ENCODE measurements around the gene FAM163B.

The FAM163B gene

GRCh38 chr9:133622555-133622954, 13.4 kb upstream of the FAM163B start:
- TF ChIP-seq CTCF (IDR thresholded peaks at IDR 0.05; ENCODE audit: extremely low read depth, missing control alignments): no peak
- no peak for DNase-seq (ENCODE audit: low spot score)

- TF ChIP-seq CTCF (IDR thresholded peaks at IDR 0.05; ENCODE audit: extremely low read depth, missing control alignments): no peak
- DNase-seq (ENCODE audit: low spot score): no peak
These were observed 12.6 kb upstream of the FAM163B start for GRCh38 chr9:133621725-133622267.

- DNase-seq (ENCODE audit: low spot score): no peak
- no peak for TF ChIP-seq CTCF (IDR thresholded peaks at IDR 0.05; ENCODE audit: extremely low read depth, missing control alignments)
These were observed 10.6 kb upstream of the FAM163B start for GRCh38 chr9:133619791-133620190.

GRCh38 chr9:133618726-133619125, 9.5 kb upstream of the FAM163B start:
- TF ChIP-seq CTCF (IDR thresholded peaks at IDR 0.05; ENCODE audit: extremely low read depth, missing control alignments): no peak
- no peak for DNase-seq (ENCODE audit: low spot score)

- no peak for DNase-seq (ENCODE audit: low spot score)
- TF ChIP-seq CTCF (IDR thresholded peaks at IDR 0.05; ENCODE audit: extremely low read depth, missing control alignments): no peak
These were observed 7.6 kb upstream of the FAM163B start for GRCh38 chr9:133616643-133617405.

GRCh38 chr9:133615606-133616188, 6.5 kb upstream of the FAM163B start:
- DNase-seq (ENCODE audit: low spot score): no peak
- no peak for TF ChIP-seq CTCF (IDR thresholded peaks at IDR 0.05; ENCODE audit: extremely low read depth, missing control alignments)

GRCh38 chr9:133615186-133615585, 6.0 kb upstream of the FAM163B start:
- DNase-seq (ENCODE audit: low spot score): no peak
- no peak for TF ChIP-seq CTCF (IDR thresholded peaks at IDR 0.05; ENCODE audit: extremely low read depth, missing control alignments)
